GM12874 (cell line): ENCODE measurements around the gene CEP104.

Experiments used
- CTCF ChIP-seq: IDR thresholded peaks from 2 replicates; pipeline ENCODE4 v1.5.1; 2011; ENCODE audit warnings: low read depth, mild to moderate bottlenecking, control low read depth, low read length, moderate library complexity; ENCODE audit not compliant: insufficient read depth

CEP104 gene

DNA sequence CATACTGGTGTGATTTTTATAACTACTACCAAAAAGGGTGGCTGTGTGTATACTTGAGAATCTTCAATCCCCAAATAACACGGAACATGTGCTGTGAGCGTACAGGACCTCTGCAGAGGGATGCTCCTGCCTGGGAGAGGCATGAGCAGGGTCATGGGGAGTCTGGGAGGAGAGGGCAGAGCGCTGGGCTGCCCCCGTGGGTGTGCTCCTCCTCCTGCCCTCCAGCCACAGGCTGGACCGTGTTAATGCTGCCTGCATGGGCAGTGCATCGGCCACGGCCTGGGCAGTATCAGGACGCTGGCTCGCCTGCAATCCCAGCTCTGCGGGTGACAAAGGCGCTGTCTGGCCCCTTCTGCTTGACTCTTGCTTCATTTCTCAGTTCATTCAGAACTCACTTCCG is 6.2 kb downstream of the CEP104 start:
- TF ChIP-seq CTCF, result no peak

GRCh38 chr1:3847081-3847480 is 9.9 kb downstream of the CEP104 start:
- no peak for TF ChIP-seq CTCF

- no peak for TF ChIP-seq CTCF
These were observed 10.5 kb downstream of the CEP104 start for GRCh38 chr1:3846541-3846940.

DNA sequence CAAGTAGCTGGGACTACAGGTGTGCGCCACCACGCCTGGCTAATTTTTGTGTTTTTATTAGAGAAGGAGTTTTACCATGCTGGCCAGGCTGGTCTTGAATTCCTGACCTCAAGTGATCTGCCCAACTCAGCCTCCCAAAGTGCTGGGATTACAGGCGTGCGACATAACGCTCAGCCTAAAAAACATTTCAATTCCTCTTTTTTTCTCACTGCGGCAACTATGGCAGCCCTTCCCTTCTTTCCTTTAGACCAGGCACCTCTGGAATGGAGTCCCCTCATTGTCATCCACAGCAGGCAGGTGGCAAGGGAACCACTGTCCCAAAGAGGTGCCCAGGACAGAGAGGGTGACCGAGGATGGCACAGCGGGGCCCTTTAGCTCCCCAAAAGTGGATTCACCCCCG is 14.1 kb downstream of the CEP104 start:
- TF ChIP-seq CTCF, result no peak

DNA sequence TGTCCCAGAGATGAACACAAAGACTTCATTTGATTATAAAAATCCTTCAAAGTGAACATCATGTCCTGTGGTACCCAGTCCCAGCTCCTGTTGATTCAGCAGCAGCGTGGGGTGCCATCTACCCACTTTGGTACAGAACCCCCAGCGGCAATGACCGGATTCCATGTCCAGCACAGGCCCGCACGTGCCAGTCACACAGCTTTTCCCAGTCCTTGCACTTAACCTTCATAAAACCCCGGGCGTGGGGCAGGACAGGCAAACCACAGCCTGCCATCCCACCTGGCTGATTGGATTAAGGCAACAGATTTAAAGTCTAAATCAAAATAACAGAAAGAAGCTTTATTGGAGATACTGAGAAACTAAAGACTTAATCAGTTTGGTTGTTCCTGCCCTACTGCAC is 15.5 kb downstream of the CEP104 start:
- no peak for TF ChIP-seq CTCF

GRCh38 chr1:3838788-3839187 is 18.2 kb downstream of the CEP104 start:
- no peak for TF ChIP-seq CTCF

- no peak for TF ChIP-seq CTCF
These were observed 19.3 kb downstream of the CEP104 start for GRCh38 chr1:3837685-3838084.

DNA sequence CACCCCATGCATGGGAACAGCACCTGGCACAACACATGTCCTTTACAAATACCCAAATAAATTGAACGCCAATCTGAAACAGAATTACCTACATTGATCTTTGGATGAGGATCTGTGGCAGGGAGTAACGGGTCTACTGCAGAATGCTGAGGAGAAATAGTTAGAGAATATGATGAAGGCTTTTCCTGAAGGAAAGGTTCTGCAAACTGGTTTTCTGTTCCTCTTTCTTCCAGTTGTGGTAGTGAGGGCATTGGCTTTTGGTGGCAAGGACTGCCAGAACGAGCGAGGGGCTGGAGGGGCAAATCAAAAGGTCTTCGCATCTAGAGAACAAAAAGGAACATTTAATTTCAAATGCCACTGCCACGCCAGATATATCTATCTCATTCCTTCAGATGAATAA is 19.8 kb downstream of the CEP104 start:
- no peak for TF ChIP-seq CTCF
